BE2C (cell line): ENCODE results near the gene TBC1D8.
A peak's percentile ranks its signal among the peaks of the same experiment; 100 is the strongest.

Source experiments
- DNase-seq: peaks from one replicate; pipeline ENCODE4 v3.0.0-alpha.2; 2020
- H3K27me3 ChIP-seq: fragments of 250-450 bp; sonication (Bioruptor Pico); 2 replicates; pipeline ENCODE4 v1.5.1; 2020; ENCODE audit warnings: mild to moderate bottlenecking
- H3K36me3 ChIP-seq: fragments of 250-450 bp; sonication (Bioruptor Pico); 2 replicates; pipeline ENCODE4 v1.5.1; 2020; ENCODE audit warnings: mild to moderate bottlenecking
- H3K4me1 ChIP-seq: fragments of 250-450 bp; sonication (Bioruptor Pico); 2 replicates; pipeline ENCODE4 v1.5.1; 2020
- H3K4me3 ChIP-seq: 2 replicates; pipeline ENCODE4 v1.5.1; 2011; ENCODE audit warnings: low read depth, low read length
- H3K9me3 ChIP-seq: fragments of 250-450 bp; sonication (Bioruptor Pico); 2 replicates; pipeline ENCODE4 v1.5.1; 2020
- CTCF ChIP-seq: IDR thresholded peaks from 2 replicates; pipeline ENCODE4 v1.5.1; 2012; ENCODE audit warnings: mild to moderate bottlenecking, low read depth, low read length

Gene TBC1D8

GRCh38 chr2:101040072-101040471 is 111.1 kb downstream of the TBC1D8 start:
- Histone ChIP-seq H3K27me3 (no peaks in the 10 kb centered on the region), H3K9me3 (no peaks in the 10 kb centered on the region), H3K4me1 (peaks cover 13% of the 10 kb centered on the region), H3K36me3 (peaks cover 10% of the 10 kb centered on the region), H3K4me3 (no peak overlapping the region)
- TF ChIP-seq CTCF: no peak
- no peak for DNase-seq

GRCh38 chr2:101038455-101039255 is 112.5 kb downstream of the TBC1D8 start:
- DNase-seq: peak; percentile 15
- peaks cover 10% of the 10 kb centered on the region for H3K36me3 ChIP-seq
- H3K4me3 ChIP-seq: no peak overlapping the region
- H3K9me3 ChIP-seq: no peaks in the 10 kb centered on the region
- peaks cover 13% of the 10 kb centered on the region for H3K4me1 ChIP-seq
- TF ChIP-seq CTCF: peak; percentile 57
- H3K27me3 ChIP-seq: no peaks in the 10 kb centered on the region

- Histone ChIP-seq H3K9me3 (no peaks in the 10 kb centered on the region), H3K4me1 (peaks cover 13% of the 10 kb centered on the region), H3K4me3 (no peak overlapping the region), H3K36me3 (peaks cover 10% of the 10 kb centered on the region), H3K27me3 (no peaks in the 10 kb centered on the region)
- TF ChIP-seq CTCF: no peak
- no peak for DNase-seq
Observed at GRCh38 chr2:101037161-101037755, 113.9 kb downstream of the TBC1D8 start.

- Histone ChIP-seq H3K27me3 (no peaks in the 10 kb centered on the region), H3K4me3 (no peak overlapping the region), H3K9me3 (no peaks in the 10 kb centered on the region), H3K4me1 (peaks cover 13% of the 10 kb centered on the region), H3K36me3 (peaks cover 10% of the 10 kb centered on the region)
- TF ChIP-seq CTCF: peak; percentile 30; the same call in 1 of the 2 replicates
- DNase-seq: no peak
Observed at GRCh38 chr2:101036562-101036961, 114.6 kb downstream of the TBC1D8 start.

- Histone ChIP-seq H3K4me3 (no peak overlapping the region), H3K4me1 (no peaks in the 10 kb centered on the region), H3K9me3 (no peaks in the 10 kb centered on the region), H3K27me3 (no peaks in the 10 kb centered on the region), H3K36me3 (no peaks in the 10 kb centered on the region; the same call in 1 of the 2 replicates)
- DNase-seq: no peak
- no peak for TF ChIP-seq CTCF
Observed at GRCh38 chr2:101032084-101032776, 119.0 kb downstream of the TBC1D8 start.
